ENCODE measurements around the gene SIX3. TPM values are rescaled to one million over a fixed set of nuclear protein-coding genes. Genes with fewer than 3 reads are reported as not detected.

The SIX3 gene
- total RNA-seq, 1 experiment from 2014 or later = not detected

DNA sequence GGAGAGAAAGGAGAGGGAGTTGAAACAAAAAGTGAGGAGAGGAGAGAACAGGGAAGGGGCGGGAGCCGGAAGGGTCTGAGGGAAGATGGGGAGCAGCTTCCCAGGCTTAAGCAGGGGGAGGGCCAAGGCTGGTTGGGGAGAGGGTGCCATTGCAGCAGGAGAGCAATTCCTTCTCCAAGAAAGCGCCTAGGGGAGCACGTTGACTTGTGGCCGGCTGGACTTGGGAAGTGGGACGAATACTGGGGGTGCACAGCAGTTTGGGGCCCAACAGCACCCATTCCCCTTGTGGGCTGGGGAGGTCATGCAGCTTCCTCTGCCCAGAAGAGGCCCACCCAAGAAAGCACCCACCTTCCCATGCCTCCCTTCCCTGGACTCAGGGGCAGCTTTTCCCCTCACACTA is 9.6 kb downstream of the SIX3 start:
- in situ Hi-C loops (cut with HindIII; ENCODE audit: low pct_unique_long_range_greater_than_20kb, low sequenced_read_pairs) = no loop called here

DNA sequence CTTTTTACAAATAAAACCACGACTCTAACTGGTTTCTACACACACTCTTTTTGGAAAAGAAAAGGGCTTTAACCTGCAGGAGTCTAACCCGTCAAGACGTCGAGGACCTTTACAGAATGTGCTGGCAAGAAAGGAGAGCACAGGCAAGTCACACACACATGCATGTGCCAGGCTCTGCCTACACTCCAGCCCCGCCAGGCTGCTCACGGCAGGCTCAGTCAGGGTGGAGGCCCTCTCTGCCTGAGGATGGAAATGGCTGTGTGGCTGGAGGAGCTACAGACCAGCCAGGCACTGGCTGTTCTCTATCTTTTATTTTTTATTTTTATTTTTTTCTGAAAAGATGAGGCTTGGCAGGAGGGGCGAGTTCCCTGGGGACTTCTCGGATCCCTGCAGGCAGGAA is 10.2 kb downstream of the SIX3 start:
- in situ Hi-C loops (cut with HindIII; ENCODE audit: low pct_unique_long_range_greater_than_20kb, low sequenced_read_pairs) = no loop called here
- DNase-seq (ENCODE audit: low read depth) = no peak

More for the DNA sequence above, 9.6 kb downstream of the SIX3 start:
- no peak for DNase-seq (ENCODE audit: low read depth)

DNA sequence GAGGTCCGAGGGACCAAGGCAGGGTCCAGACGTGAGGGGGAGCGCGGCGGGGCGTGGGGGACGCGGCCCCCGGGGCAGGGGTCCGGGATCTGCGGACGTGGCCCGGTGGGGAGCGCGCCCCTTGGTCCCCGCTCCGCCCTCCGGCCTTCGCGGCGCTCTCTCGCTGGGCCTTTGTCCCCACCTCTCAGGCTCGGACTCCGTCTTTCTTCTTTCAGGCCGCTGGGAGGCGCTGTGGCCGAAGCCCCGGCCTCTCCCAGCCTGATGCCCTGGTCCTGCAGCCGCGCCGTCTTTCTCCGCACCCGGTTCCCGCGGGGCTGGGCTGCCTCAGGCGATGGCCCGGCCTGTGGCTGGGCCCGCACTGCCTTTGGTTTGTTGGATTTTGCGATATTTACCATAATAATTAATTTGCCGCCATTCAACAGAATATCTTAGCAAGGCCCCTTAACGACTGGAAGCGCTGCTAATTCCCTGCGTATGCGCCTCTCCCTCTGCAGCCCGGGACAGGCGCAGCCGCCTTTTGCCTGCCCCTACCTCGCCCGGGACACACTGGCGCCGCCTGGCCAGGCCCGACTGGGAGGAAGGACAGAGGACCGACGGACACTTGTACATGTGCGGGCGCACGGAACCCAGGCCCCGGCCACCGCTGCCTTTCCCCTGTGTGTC is 10.8 kb downstream of the SIX3 start:
- in situ Hi-C loops (cut with HindIII; ENCODE audit: low pct_unique_long_range_greater_than_20kb, low sequenced_read_pairs) = no loop called here
- no peak for DNase-seq (ENCODE audit: low read depth)

DNA sequence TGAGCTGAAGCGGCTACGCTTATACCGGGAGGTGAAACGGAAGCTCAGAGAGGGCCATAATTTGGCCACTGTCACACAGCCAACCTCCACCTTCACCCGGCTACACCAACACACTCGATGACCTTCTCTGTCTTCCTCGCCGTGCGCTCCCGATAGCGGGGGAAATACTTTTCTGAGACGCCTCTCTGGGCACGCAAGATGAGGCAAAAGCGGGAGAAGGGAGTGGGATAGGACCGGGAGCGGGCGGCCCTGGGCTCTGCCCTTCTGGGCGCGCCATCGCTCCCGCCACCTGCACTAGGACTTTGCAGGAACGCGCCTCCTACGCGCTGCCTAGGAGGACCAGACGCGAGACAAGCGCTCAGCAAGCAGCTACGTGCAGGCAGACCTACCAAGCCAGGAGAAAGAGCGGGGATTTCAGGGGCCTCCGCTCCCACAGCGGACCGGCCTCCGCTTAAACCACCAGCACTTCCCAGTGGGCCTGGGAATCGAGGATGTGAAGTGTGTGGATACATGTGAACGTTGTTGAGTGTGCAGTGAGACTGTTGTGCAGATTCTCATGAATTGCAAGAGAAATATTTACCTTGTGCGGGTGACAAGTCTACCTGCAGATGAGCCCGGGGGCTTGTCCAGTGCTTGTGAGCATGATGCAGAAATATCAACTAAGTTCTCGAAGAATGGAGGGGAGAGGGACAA is 11.4 kb downstream of the SIX3 start:
- in situ Hi-C loops (cut with HindIII; ENCODE audit: low pct_unique_long_range_greater_than_20kb, low sequenced_read_pairs) = no loop called here
- no peak for DNase-seq (ENCODE audit: low read depth)

GRCh38 chr2:44953499-44953883 is 12.0 kb downstream of the SIX3 start:
- DNase-seq (ENCODE audit: low read depth) = no peak
- in situ Hi-C loops (cut with HindIII; ENCODE audit: low pct_unique_long_range_greater_than_20kb, low sequenced_read_pairs) = no loop called here

DNA sequence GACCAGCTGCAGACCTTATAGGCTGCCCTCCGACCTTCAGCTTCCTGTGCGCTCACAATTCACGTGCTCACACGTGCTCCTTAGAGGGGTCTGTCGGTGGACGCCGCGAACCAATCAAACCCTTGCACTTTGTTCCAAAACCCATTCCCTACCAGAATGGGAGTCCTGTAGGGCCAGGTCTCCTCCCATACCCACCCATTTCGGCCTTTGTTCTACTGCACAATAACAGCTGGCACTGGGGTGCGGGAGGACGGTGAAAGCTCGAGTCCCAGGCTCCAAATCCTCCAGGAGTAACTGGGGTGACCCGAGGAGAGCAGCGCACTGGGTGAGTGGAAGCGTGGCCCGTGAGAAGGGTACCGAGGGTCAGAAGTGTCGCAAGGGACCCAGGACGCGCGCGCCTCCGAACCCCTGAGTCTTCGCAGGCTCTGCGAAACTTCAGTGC is 13.0 kb downstream of the SIX3 start:
- no peak for DNase-seq (ENCODE audit: low read depth)
- in situ Hi-C loops (cut with HindIII; ENCODE audit: low pct_unique_long_range_greater_than_20kb, low sequenced_read_pairs) = no loop called here

- DNase-seq (ENCODE audit: low read depth) = peak; percentile 42
- in situ Hi-C loops (cut with HindIII; ENCODE audit: low pct_unique_long_range_greater_than_20kb, low sequenced_read_pairs) = no loop called here
These were observed 13.5 kb downstream of the SIX3 start for GRCh38 chr2:44954889-44955592.

- peak; percentile 51 for DNase-seq (ENCODE audit: low read depth)
- in situ Hi-C loops (cut with HindIII; ENCODE audit: low pct_unique_long_range_greater_than_20kb, low sequenced_read_pairs) = no loop called here
These were observed 14.3 kb downstream of the SIX3 start for GRCh38 chr2:44955593-44956392.

GRCh38 chr2:44956843-44957242 is 15.3 kb downstream of the SIX3 start:
- no peak for DNase-seq (ENCODE audit: low read depth)
- in situ Hi-C loops (cut with HindIII; ENCODE audit: low pct_unique_long_range_greater_than_20kb, low sequenced_read_pairs) = no loop called here

GRCh38 chr2:44957656-44958327 is 16.3 kb downstream of the SIX3 start:
- DNase-seq (ENCODE audit: low read depth) = no peak
- in situ Hi-C loops (cut with HindIII; ENCODE audit: low pct_unique_long_range_greater_than_20kb, low sequenced_read_pairs) = no loop called here

- no peak for DNase-seq (ENCODE audit: low read depth)
- in situ Hi-C loops (cut with HindIII; ENCODE audit: low pct_unique_long_range_greater_than_20kb, low sequenced_read_pairs) = no loop called here
These were observed 18.4 kb downstream of the SIX3 start for GRCh38 chr2:44959855-44960254.

GRCh38 chr2:44960871-44961270 is 19.4 kb downstream of the SIX3 start:
- in situ Hi-C loops (cut with HindIII; ENCODE audit: low pct_unique_long_range_greater_than_20kb, low sequenced_read_pairs) = no loop called here

DNA sequence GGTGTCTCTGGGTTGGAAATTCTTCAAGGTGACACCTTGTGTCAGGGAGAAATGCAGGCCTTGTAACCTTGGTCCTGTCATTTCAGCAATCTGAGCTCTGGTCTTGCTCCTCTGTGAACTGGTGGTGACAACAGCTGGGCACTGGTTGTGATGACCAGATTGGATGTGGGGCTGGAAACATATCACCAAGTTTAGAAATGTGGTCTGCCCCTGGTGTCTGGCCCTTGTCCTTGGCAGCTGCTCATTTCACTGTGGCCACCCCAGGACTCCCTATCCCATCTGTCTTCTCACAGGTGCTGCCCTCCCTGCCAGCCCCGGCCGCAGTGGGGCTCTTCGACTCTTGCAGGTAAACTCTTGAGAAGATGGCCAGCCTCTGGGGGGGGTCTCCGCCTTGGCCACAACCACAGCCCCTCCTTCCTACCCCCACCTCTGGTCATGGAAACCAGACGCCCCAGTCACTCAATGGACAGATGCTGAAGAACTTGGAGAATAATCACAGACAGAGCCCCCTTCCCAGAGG is 20.7 kb downstream of the SIX3 start:
- DNase-seq (ENCODE audit: low read depth) = no peak
- in situ Hi-C loops (cut with HindIII; ENCODE audit: low pct_unique_long_range_greater_than_20kb, low sequenced_read_pairs) = no loop called here

More at GRCh38 chr2:44960871-44961270, 19.4 kb downstream of the SIX3 start:
- no peak for DNase-seq (ENCODE audit: low read depth)

- in situ Hi-C loops (cut with HindIII; ENCODE audit: low pct_unique_long_range_greater_than_20kb, low sequenced_read_pairs) = no loop called here
- no peak for DNase-seq (ENCODE audit: low read depth)
These were observed 23.3 kb downstream of the SIX3 start for GRCh38 chr2:44964752-44965236.

- in situ Hi-C loops (cut with HindIII; ENCODE audit: low pct_unique_long_range_greater_than_20kb, low sequenced_read_pairs) = no loop called here
- no peak for DNase-seq (ENCODE audit: low read depth)
These were observed 24.2 kb downstream of the SIX3 start for GRCh38 chr2:44965684-44966083.

GRCh38 chr2:44967056-44967455 is 25.6 kb downstream of the SIX3 start:
- no peak for DNase-seq (ENCODE audit: low read depth)
- in situ Hi-C loops (cut with HindIII; ENCODE audit: low pct_unique_long_range_greater_than_20kb, low sequenced_read_pairs) = no loop called here

DNA sequence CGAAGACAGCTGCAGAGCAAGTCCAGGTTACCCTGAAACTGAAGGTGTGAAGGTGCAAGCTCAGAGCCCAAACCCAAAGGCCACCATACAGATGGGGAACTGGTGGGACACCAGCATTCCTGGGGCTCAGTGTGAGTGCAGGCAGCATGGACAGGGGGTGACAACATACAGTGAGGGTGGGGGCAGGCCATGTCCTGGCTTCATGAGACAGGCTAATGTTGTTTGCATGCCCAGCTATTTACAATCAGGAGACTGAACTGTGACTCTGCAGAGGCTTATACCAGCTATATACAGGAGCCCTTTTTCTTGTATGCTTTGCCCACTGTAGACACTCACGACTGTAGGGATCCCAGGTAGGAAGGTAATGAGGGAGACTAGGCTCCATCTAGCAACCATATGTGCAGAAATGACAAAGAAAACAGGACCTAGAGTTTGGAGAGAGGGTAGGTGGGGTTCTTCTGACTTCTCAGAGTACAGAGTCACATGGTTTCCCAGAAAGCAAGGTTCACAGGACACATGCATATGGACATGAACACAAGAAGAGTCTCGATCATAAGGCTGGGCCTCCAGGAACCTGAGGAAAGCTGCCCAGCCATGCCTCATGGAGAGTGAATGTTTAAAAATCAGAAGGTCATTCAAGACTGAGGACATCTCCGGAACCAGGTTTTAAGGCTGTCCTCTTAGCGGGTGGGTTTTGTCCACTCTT is 26.4 kb downstream of the SIX3 start:
- in situ Hi-C loops (cut with HindIII; ENCODE audit: low pct_unique_long_range_greater_than_20kb, low sequenced_read_pairs) = no loop called here

More for the DNA sequence above, 26.4 kb downstream of the SIX3 start:
- no peak for DNase-seq (ENCODE audit: low read depth)

Measured in Caki2 (cell line).